ENCODE measurements around the gene RNASE2. TPM values are rescaled to one million over a fixed set of nuclear protein-coding genes. Genes with fewer than 3 reads are reported as not detected.

RNASE2 gene
- total RNA-seq, 1 donor from 2014 or later = not detected

GRCh38 chr14:20973501-20973900 is 18.2 kb downstream of the RNASE2 start:
- H4K20me1 ChIP-seq (ENCODE audit: insufficient read depth, low read length) = no peaks in the 10 kb centered on the region
- Mint-ChIP-seq H3K36me3 (ENCODE audit: low read depth, unreplicated experiment) (peaks cover 4% of the 10 kb centered on the region), H3K9me3 (ENCODE audit: unreplicated experiment) (no peaks in the 10 kb centered on the region), H3K27me3 (ENCODE audit: low read depth, unreplicated experiment) (peaks cover 5% of the 10 kb centered on the region), H3K4me1 (ENCODE audit: low read depth, unreplicated experiment) (peaks cover 40% of the 10 kb centered on the region), H3K4me3 (ENCODE audit: unreplicated experiment) (peak overlapping the region; percentile 4), H3K27ac (ENCODE audit: unreplicated experiment) (peak overlapping the region; percentile 42)
- no peak overlapping the region for H2AFZ ChIP-seq (ENCODE audit: low read depth, low read length)
- peaks cover 19% of the 10 kb centered on the region for H3K4me1 ChIP-seq (ENCODE audit: insufficient read depth, low read length)
- FAIRE-seq = no peak
- no peak overlapping the region for H3K4me3 ChIP-seq (ENCODE audit: insufficient read depth, low read depth, low read length)
- no peak overlapping the region for H3K4me2 ChIP-seq (ENCODE audit: low read length)
- no peak overlapping the region for H3K27ac ChIP-seq (ENCODE audit: low read depth, low read length)
- no peak for TF ChIP-seq CTCF (IDR thresholded peaks at IDR 0.05; ENCODE audit: insufficient read depth, low read depth, low read length)
- no peak for TF ChIP-seq EZH2 (IDR thresholded peaks at IDR 0.05; ENCODE audit: insufficient read depth, low read length)
- peaks cover 3% of the 10 kb centered on the region for H3K27me3 ChIP-seq (ENCODE audit: insufficient read depth, low read length)
- no peaks in the 10 kb centered on the region for H3K79me2 ChIP-seq (ENCODE audit: insufficient read depth, low read length)
- H3K36me3 ChIP-seq (ENCODE audit: insufficient read depth, low read length) = no peaks in the 10 kb centered on the region
- H3K9ac ChIP-seq (ENCODE audit: low read length) = no peak overlapping the region
- no peaks in the 10 kb centered on the region for H3K9me3 ChIP-seq (ENCODE audit: insufficient read depth, low read depth, low read length)
- no peak for DNase-seq (ENCODE audit: low read depth)

GRCh38 chr14:20976291-20976690 is 21.0 kb downstream of the RNASE2 start:
- peaks cover 38% of the 10 kb centered on the region for H3K4me1 Mint-ChIP-seq (ENCODE audit: low read depth, unreplicated experiment)
- no peak overlapping the region for H3K4me3 ChIP-seq (ENCODE audit: insufficient read depth, low read depth, low read length)
- H2AFZ ChIP-seq (ENCODE audit: low read depth, low read length) = no peak overlapping the region
- H3K9me3 ChIP-seq (ENCODE audit: insufficient read depth, low read depth, low read length) = no peaks in the 10 kb centered on the region
- H3K27ac ChIP-seq (ENCODE audit: low read depth, low read length) = no peak overlapping the region
- H3K4me2 ChIP-seq (ENCODE audit: low read length) = no peak overlapping the region
- DNase-seq (ENCODE audit: low read depth) (no peak), FAIRE-seq (no peak)
- no peaks in the 10 kb centered on the region for H3K27me3 ChIP-seq (ENCODE audit: insufficient read depth, low read length)
- TF ChIP-seq EZH2 (IDR thresholded peaks at IDR 0.05; ENCODE audit: insufficient read depth, low read length) = no peak
- TF ChIP-seq CTCF (IDR thresholded peaks at IDR 0.05; ENCODE audit: insufficient read depth, low read depth, low read length) = no peak
- no peak overlapping the region for H3K27ac Mint-ChIP-seq (ENCODE audit: unreplicated experiment)
- H3K36me3 ChIP-seq (ENCODE audit: insufficient read depth, low read length) = no peaks in the 10 kb centered on the region
- peaks cover 19% of the 10 kb centered on the region for H3K4me1 ChIP-seq (ENCODE audit: insufficient read depth, low read length)
- no peaks in the 10 kb centered on the region for H3K36me3 Mint-ChIP-seq (ENCODE audit: low read depth, unreplicated experiment)
- H3K9ac ChIP-seq (ENCODE audit: low read length) = no peak overlapping the region
- H3K27me3 Mint-ChIP-seq (ENCODE audit: low read depth, unreplicated experiment) = no peaks in the 10 kb centered on the region
- H3K4me3 Mint-ChIP-seq (ENCODE audit: unreplicated experiment) = no peak overlapping the region
- no peaks in the 10 kb centered on the region for H3K9me3 Mint-ChIP-seq (ENCODE audit: unreplicated experiment)
- H4K20me1 ChIP-seq (ENCODE audit: insufficient read depth, low read length) = no peaks in the 10 kb centered on the region
- no peaks in the 10 kb centered on the region for H3K79me2 ChIP-seq (ENCODE audit: insufficient read depth, low read length)

GRCh38 chr14:20978687-20979086 is 23.4 kb downstream of the RNASE2 start:
- H2AFZ ChIP-seq (ENCODE audit: low read depth, low read length) = no peak overlapping the region
- H4K20me1 ChIP-seq (ENCODE audit: insufficient read depth, low read length) = no peaks in the 10 kb centered on the region

More at GRCh38 chr14:20978687-20979086, 23.4 kb downstream of the RNASE2 start:
- Mint-ChIP-seq H3K27ac (ENCODE audit: unreplicated experiment) (no peak overlapping the region), H3K36me3 (ENCODE audit: low read depth, unreplicated experiment) (no peaks in the 10 kb centered on the region), H3K9me3 (ENCODE audit: unreplicated experiment) (no peaks in the 10 kb centered on the region), H3K27me3 (ENCODE audit: low read depth, unreplicated experiment) (peaks cover 7% of the 10 kb centered on the region), H3K4me1 (ENCODE audit: low read depth, unreplicated experiment) (peaks cover 29% of the 10 kb centered on the region), H3K4me3 (ENCODE audit: unreplicated experiment) (no peak overlapping the region)
- no peak overlapping the region for H3K27ac ChIP-seq (ENCODE audit: low read depth, low read length)
- H3K79me2 ChIP-seq (ENCODE audit: insufficient read depth, low read length) = no peaks in the 10 kb centered on the region
- no peaks in the 10 kb centered on the region for H3K27me3 ChIP-seq (ENCODE audit: insufficient read depth, low read length)
- TF ChIP-seq CTCF (IDR thresholded peaks at IDR 0.05; ENCODE audit: insufficient read depth, low read depth, low read length) (no peak), EZH2 (IDR thresholded peaks at IDR 0.05; ENCODE audit: insufficient read depth, low read length) (no peak)
- no peaks in the 10 kb centered on the region for H3K36me3 ChIP-seq (ENCODE audit: insufficient read depth, low read length)
- no peak overlapping the region for H3K9ac ChIP-seq (ENCODE audit: low read length)
- H3K9me3 ChIP-seq (ENCODE audit: insufficient read depth, low read depth, low read length) = no peaks in the 10 kb centered on the region
- H3K4me3 ChIP-seq (ENCODE audit: insufficient read depth, low read depth, low read length) = no peak overlapping the region
- H3K4me1 ChIP-seq (ENCODE audit: insufficient read depth, low read length) = peaks cover 16% of the 10 kb centered on the region
- no peak for FAIRE-seq
- no peak overlapping the region for H3K4me2 ChIP-seq (ENCODE audit: low read length)
- no peak for DNase-seq (ENCODE audit: low read depth)
